ENCODE measurements around the gene RASA3.

- no peak for TF ChIP-seq POLR2A (IDR thresholded peaks at IDR 0.05)
- no peak for TF ChIP-seq EP300 (IDR thresholded peaks at IDR 0.05)
- no peak for TF ChIP-seq CTCF (IDR thresholded peaks at IDR 0.05)
Observed at GRCh38 chr13:114099191-114099590, 33.2 kb downstream of the RASA3 start.

Measured in gastroesophageal sphincter (tissue), 3 donors.